HK-2 (cell line): ENCODE measurements around the gene SLC15A4.
"Not testable (repeated sequence)": the region's sequence is repeated elsewhere in the genome, so short reads cannot be mapped to it uniquely, and the experiment has no call there.

Source experiments
- DNase-seq: peaks from one replicate; pipeline ENCODE4 v3.0.0-alpha.2; 2018; ENCODE audit not compliant: unreplicated experiment

Gene SLC15A4

GRCh38 chr12:128844031-128844635, 20.4 kb upstream of the SLC15A4 start:
- no peak for DNase-seq

- DNase-seq, result no peak
Measured at GRCh38 chr12:128843538-128843937, 19.8 kb upstream of the SLC15A4 start.

- DNase-seq, result no peak
Measured at GRCh38 chr12:128842579-128842978, 18.8 kb upstream of the SLC15A4 start.

- DNase-seq, result no peak
Measured at GRCh38 chr12:128840862-128841468, 17.2 kb upstream of the SLC15A4 start.

- DNase-seq, result not testable (repeated sequence)
Measured at GRCh38 chr12:128839885-128840284, 16.1 kb upstream of the SLC15A4 start.

- no peak for DNase-seq
Measured at GRCh38 chr12:128833418-128833817, 9.7 kb upstream of the SLC15A4 start.

GRCh38 chr12:128830505-128830893, 6.7 kb upstream of the SLC15A4 start:
- no peak for DNase-seq

GRCh38 chr12:128829861-128830504, 6.2 kb upstream of the SLC15A4 start:
- DNase-seq, result no peak

GRCh38 chr12:128827724-128828123, 4.0 kb upstream of the SLC15A4 start:
- DNase-seq, result no peak

GRCh38 chr12:128825835-128826234, 2.1 kb upstream of the SLC15A4 start:
- DNase-seq, result no peak

GRCh38 chr12:128823216-128823915, 392 bp downstream of the SLC15A4 start:
- peak; percentile 49 for DNase-seq

GRCh38 chr12:128820723-128821432, 2.9 kb downstream of the SLC15A4 start:
- no peak for DNase-seq

GRCh38 chr12:128820253-128820652, 3.5 kb downstream of the SLC15A4 start:
- DNase-seq, result no peak

GRCh38 chr12:128819293-128820144, 4.2 kb downstream of the SLC15A4 start:
- DNase-seq, result no peak

GRCh38 chr12:128818065-128819022, 5.4 kb downstream of the SLC15A4 start:
- no peak for DNase-seq

- DNase-seq, result peak; percentile 60
Measured at GRCh38 chr12:128817111-128818015, 6.4 kb downstream of the SLC15A4 start.

- DNase-seq, result no peak
Measured at GRCh38 chr12:128816643-128816920, 7.2 kb downstream of the SLC15A4 start.

- DNase-seq, result no peak
Measured at GRCh38 chr12:128815779-128816642, 7.7 kb downstream of the SLC15A4 start.
